T-helper 2 cell treated with Interferon-gamma antibody and Interleukin-4, amounts not matched to agents 5 μg/mL and 100 μg/mL, for 36 hours (primary cell): ENCODE measurements around the gene CD276.
"Not testable (repeated sequence)": the region's sequence is repeated elsewhere in the genome, so short reads cannot be mapped to it uniquely, and the experiment has no call there.

Experiments used
- DNase-seq: peaks from one replicate; pipeline ENCODE4 v3.0.0; 2021; ENCODE audit warnings: low spot score
- H3K27ac Mint-ChIP-seq: one replicate; pipeline ENCODE4 v1.8.0; 2021; ENCODE audit warnings: mild to moderate bottlenecking, mixed read lengths
- H3K27me3 Mint-ChIP-seq: one replicate; pipeline ENCODE4 v1.8.0; 2021; ENCODE audit warnings: low read depth, mixed read lengths
- H3K36me3 Mint-ChIP-seq: one replicate; pipeline ENCODE4 v1.8.0; 2021; ENCODE audit warnings: low read depth, mixed read lengths
- H3K4me1 Mint-ChIP-seq: one replicate; pipeline ENCODE4 v1.8.0; 2021; ENCODE audit warnings: low read depth, mixed read lengths
- H3K4me3 Mint-ChIP-seq: one replicate; pipeline ENCODE4 v1.8.0; 2022; ENCODE audit warnings: mild to moderate bottlenecking, moderate library complexity, mixed read lengths
- H3K9me3 Mint-ChIP-seq: one replicate; pipeline ENCODE4 v1.8.0; 2021; ENCODE audit warnings: mixed read lengths

CD276 gene

DNA sequence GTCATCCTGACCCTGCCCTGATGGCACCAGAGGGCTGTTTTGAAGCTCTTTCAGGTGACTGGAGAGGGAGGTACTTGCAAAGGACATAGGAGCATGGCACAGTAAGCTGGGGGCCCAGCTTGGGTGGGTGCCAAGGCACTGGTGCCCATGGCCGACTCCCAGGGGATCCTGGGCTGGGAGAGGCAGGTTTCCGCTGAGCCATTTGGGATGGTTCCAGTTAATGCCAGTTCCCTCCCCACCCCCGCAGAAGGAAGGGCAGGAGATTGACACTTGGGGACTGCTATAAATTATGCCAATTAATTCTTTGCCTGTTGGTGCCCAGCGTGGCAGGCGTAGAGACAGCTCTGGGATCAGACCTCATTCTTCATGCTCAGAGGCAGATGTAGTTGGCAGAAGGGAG, 26.1 kb downstream of the CD276 start:
- H3K9me3 Mint-ChIP-seq, result no peaks in the 10 kb centered on the region
- H3K27ac Mint-ChIP-seq, result no peak overlapping the region
- no peaks in the 10 kb centered on the region for H3K27me3 Mint-ChIP-seq
- no peak for DNase-seq
- H3K4me3 Mint-ChIP-seq, result no peak overlapping the region
- no peaks in the 10 kb centered on the region for H3K36me3 Mint-ChIP-seq
- no peaks in the 10 kb centered on the region for H3K4me1 Mint-ChIP-seq

DNA sequence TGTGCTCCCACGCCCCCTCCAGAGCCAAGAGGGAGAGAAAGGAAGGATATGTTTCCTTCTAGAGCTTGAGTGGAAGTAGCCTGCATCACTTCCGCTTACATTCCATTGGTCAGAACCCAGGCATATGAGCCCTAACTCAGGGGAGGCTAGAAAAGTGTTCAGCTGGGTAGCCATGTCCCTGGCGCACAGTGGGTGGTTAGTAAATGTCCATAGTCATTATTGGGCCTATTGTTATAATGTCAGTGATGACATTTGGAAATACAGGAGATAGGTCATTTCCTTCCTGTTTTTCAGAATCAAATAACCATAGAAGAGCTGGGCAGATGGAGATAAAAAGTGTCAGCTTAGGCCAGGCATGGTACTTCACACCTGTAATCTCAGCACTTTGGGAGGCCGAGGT, 27.3 kb downstream of the CD276 start:
- H3K4me3 Mint-ChIP-seq, result no peak overlapping the region
- H3K4me1 Mint-ChIP-seq, result no peaks in the 10 kb centered on the region
- no peaks in the 10 kb centered on the region for H3K36me3 Mint-ChIP-seq
- no peaks in the 10 kb centered on the region for H3K9me3 Mint-ChIP-seq
- H3K27me3 Mint-ChIP-seq, result no peaks in the 10 kb centered on the region
- H3K27ac Mint-ChIP-seq, result no peak overlapping the region
- DNase-seq, result no peak

GRCh38 chr15:73712107-73712506, 27.9 kb downstream of the CD276 start:
- Mint-ChIP-seq H3K36me3 (no peaks in the 10 kb centered on the region), H3K9me3 (no peaks in the 10 kb centered on the region), H3K4me1 (no peaks in the 10 kb centered on the region), H3K27ac (no peak overlapping the region), H3K27me3 (peaks cover 1% of the 10 kb centered on the region), H3K4me3 (no peak overlapping the region)
- DNase-seq, result no peak

DNA sequence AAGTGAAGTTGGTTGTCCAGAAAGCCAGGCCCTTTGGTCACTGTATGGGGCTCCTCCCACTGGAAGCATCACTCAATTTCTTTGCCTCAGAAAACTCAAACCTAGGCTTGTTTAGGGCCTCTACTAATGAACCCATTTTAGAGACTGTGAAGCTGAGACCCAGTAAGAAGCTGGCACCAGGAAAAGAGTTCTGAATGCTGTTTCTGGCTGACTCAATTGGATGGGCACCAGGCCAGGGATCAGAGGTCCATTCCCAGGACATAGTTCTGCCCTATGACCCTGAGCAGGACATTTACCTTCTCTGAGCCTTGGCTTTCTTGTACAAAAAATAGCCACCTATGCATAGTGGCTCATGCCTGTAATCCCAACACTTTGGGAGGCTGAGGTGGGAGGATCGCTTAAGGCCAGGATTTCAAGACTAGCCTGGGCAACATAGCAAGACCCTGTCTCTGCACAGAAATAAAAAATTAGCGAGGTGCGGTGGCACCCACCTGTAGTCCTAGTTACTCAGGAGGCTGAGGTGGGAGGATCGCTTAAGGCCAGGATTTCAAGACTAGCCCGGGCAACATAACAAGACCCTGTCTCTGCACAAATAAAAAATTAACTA, 30.6 kb downstream of the CD276 start:
- DNase-seq, result no peak

DNA sequence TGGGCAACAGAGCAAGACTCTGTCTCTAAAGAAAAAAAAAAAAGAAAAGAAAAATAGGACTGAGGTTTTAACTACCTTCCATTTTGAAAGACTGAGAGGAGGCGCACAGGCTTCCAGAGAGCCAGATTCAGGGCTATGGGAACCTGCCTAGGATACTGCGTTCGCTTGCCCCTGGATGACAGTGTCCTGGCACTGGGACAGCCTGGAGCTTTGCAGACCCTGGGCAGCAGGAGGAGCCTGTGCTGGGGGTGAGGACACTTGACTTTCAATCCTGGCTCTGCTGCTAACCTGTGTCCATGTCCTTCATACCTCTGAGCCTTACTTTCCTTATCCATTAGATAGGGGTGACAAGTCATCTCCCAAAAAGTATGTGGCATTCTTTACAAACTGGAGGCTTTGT, 31.2 kb downstream of the CD276 start:
- DNase-seq, result no peak
- no peak overlapping the region for H3K27ac Mint-ChIP-seq
- H3K36me3 Mint-ChIP-seq, result no peaks in the 10 kb centered on the region
- no peak overlapping the region for H3K4me3 Mint-ChIP-seq
- H3K9me3 Mint-ChIP-seq, result no peaks in the 10 kb centered on the region
- no peaks in the 10 kb centered on the region for H3K4me1 Mint-ChIP-seq
- peaks cover 5% of the 10 kb centered on the region for H3K27me3 Mint-ChIP-seq

More for the DNA sequence above, 30.6 kb downstream of the CD276 start:
- no peak overlapping the region for H3K4me3 Mint-ChIP-seq
- H3K27ac Mint-ChIP-seq, result no peak overlapping the region
- H3K27me3 Mint-ChIP-seq, result peaks cover 5% of the 10 kb centered on the region
- H3K36me3 Mint-ChIP-seq, result no peaks in the 10 kb centered on the region
- no peaks in the 10 kb centered on the region for H3K4me1 Mint-ChIP-seq
- no peaks in the 10 kb centered on the region for H3K9me3 Mint-ChIP-seq

- Mint-ChIP-seq H3K27ac (no peak overlapping the region), H3K27me3 (peaks cover 5% of the 10 kb centered on the region), H3K4me1 (no peaks in the 10 kb centered on the region), H3K4me3 (no peak overlapping the region), H3K36me3 (no peaks in the 10 kb centered on the region), H3K9me3 (no peaks in the 10 kb centered on the region)
- DNase-seq, result no peak
Observed at GRCh38 chr15:73716417-73716816, 32.2 kb downstream of the CD276 start.

DNA sequence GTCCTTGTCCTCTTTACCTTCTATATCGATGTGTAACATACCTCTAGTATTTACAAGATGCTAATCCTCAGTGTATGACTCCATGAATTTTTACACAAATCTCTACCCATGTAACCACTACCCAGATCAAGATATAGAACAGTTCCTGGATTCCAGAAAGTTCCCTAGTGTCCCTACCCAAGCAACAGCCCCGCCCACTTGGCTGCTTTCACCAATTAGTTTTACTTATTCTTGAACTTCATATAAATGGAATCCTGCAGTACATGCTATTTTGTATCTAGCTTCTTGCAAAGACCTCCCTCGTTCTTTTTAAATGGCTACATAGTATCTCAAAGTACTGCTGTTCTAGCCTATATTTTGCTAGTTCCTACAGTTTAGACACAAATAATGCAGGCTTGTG, 33.0 kb downstream of the CD276 start:
- no peaks in the 10 kb centered on the region for H3K4me1 Mint-ChIP-seq
- H3K9me3 Mint-ChIP-seq, result no peaks in the 10 kb centered on the region
- peaks cover 5% of the 10 kb centered on the region for H3K27me3 Mint-ChIP-seq
- no peaks in the 10 kb centered on the region for H3K36me3 Mint-ChIP-seq
- no peak for DNase-seq
- H3K27ac Mint-ChIP-seq, result no peak overlapping the region
- H3K4me3 Mint-ChIP-seq, result no peak overlapping the region

DNA sequence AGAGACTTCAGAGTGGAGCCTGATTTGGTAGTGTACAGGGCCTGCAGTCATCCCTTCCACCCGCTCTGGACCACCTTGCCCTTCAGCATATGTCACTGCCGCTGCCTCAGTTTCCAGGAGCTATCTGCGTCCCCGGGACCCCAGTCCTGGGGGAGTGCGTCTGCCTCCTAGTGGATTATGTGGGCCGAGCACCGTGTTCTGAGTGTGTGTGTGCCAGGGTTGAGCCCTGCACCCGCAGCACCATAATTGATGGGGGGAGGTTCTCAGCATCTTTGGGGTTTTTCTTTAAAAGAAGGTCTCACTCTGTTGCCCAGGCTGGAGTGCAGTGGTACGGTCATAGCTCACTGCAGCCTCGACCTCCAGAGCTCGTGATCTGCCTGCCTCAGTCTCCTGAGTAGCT, 33.6 kb downstream of the CD276 start:
- peaks cover 5% of the 10 kb centered on the region for H3K27me3 Mint-ChIP-seq

DNA sequence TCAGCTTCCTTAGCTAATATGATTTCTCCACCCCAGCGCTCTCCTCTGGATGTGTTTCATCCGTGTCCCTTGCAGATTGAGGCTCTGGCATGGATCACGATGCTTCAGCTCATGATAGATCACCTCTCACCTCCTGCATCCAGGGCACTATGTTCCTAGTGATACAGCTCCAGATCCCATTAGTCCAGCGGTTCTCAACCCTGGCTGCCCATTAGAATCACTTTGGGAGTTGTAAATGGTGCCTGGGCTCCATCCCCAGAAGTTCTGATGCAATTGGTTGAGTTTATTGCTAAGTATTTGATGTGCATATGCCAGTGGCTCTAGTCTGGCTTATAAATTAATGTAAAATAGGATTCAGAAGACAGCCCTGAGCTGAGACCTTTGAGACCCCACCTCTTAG, 34.5 kb downstream of the CD276 start:
- no peaks in the 10 kb centered on the region for H3K9me3 Mint-ChIP-seq
- no peak for DNase-seq
- H3K4me1 Mint-ChIP-seq, result no peaks in the 10 kb centered on the region
- H3K27me3 Mint-ChIP-seq, result peaks cover 7% of the 10 kb centered on the region
- H3K27ac Mint-ChIP-seq, result no peak overlapping the region
- no peak overlapping the region for H3K4me3 Mint-ChIP-seq
- H3K36me3 Mint-ChIP-seq, result no peaks in the 10 kb centered on the region

More for the DNA sequence above, 33.6 kb downstream of the CD276 start:
- no peak overlapping the region for H3K4me3 Mint-ChIP-seq
- H3K4me1 Mint-ChIP-seq, result no peaks in the 10 kb centered on the region
- no peak for DNase-seq
- H3K36me3 Mint-ChIP-seq, result no peaks in the 10 kb centered on the region
- no peak overlapping the region for H3K27ac Mint-ChIP-seq
- H3K9me3 Mint-ChIP-seq, result no peaks in the 10 kb centered on the region

DNA sequence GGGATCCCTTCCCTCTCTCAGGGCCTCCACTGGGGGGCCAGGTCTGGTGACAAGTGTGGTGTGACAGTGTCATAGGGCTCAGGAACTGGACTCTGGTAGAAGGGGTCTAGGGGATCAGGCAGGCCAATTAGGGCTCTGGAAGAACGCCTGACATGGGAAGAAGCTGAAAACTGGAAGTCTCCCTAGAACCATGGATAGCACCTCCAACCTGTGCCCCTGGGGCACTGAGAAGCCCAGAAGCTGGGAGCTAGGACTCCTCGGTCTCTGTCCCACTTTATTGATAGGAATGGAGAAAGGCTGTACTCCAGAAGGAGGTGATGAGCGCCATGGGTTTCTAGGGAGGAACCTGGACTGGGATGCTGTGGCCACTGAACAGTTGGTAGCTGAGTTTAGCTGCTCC, 38.2 kb downstream of the CD276 start:
- no peak overlapping the region for H3K4me3 Mint-ChIP-seq
- H3K4me1 Mint-ChIP-seq, result no peaks in the 10 kb centered on the region
- no peak overlapping the region for H3K27ac Mint-ChIP-seq
- no peak for DNase-seq
- no peaks in the 10 kb centered on the region for H3K36me3 Mint-ChIP-seq
- peaks cover 7% of the 10 kb centered on the region for H3K27me3 Mint-ChIP-seq
- H3K9me3 Mint-ChIP-seq, result no peaks in the 10 kb centered on the region

DNA sequence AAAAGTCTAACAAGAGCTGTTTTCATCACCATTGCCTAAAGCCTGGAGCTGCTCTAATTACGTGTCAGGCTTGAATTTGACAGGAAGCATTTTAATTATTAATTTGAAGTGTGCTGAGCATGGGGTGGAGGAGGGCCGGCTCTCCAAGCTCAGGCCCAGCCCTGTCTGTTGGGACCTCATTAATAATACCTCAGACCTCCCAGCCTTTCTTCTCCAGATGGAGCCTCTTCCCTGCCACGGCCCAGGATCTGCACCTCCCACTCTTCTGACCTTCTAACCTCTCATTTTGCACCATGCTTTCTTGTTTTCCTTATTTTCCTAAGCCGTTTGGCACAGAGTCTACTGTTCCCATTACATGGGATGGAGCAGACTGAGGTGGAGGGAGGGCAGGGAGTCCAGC, 39.0 kb downstream of the CD276 start:
- Mint-ChIP-seq H3K27me3 (peaks cover 7% of the 10 kb centered on the region), H3K27ac (no peak overlapping the region), H3K4me1 (no peaks in the 10 kb centered on the region), H3K4me3 (no peak overlapping the region), H3K9me3 (no peaks in the 10 kb centered on the region), H3K36me3 (no peaks in the 10 kb centered on the region)
- DNase-seq, result no peak

- Mint-ChIP-seq H3K9me3 (no peaks in the 10 kb centered on the region), H3K4me3 (no peak overlapping the region), H3K27me3 (peaks cover 5% of the 10 kb centered on the region), H3K4me1 (no peaks in the 10 kb centered on the region), H3K27ac (no peak overlapping the region), H3K36me3 (no peaks in the 10 kb centered on the region)
- no peak for DNase-seq
Observed at GRCh38 chr15:73724212-73724611, 40.0 kb downstream of the CD276 start.

GRCh38 chr15:73727330-73727976, 43.3 kb downstream of the CD276 start:
- no peak overlapping the region for H3K4me3 Mint-ChIP-seq
- H3K36me3 Mint-ChIP-seq, result no peaks in the 10 kb centered on the region
- peaks cover 5% of the 10 kb centered on the region for H3K27me3 Mint-ChIP-seq
- no peaks in the 10 kb centered on the region for H3K4me1 Mint-ChIP-seq
- DNase-seq, result no peak
- H3K9me3 Mint-ChIP-seq, result no peaks in the 10 kb centered on the region
- H3K27ac Mint-ChIP-seq, result no peak overlapping the region

GRCh38 chr15:73732051-73732450, 47.9 kb downstream of the CD276 start:
- not testable (repeated sequence) for H3K36me3 Mint-ChIP-seq, H3K27ac Mint-ChIP-seq, H3K27me3 Mint-ChIP-seq

GRCh38 chr15:73732930-73733329, 48.7 kb downstream of the CD276 start:
- no peaks in the 10 kb centered on the region for H3K4me1 Mint-ChIP-seq
- H3K27ac Mint-ChIP-seq, result no peak overlapping the region
- H3K4me3 Mint-ChIP-seq, result no peak overlapping the region
- H3K36me3 Mint-ChIP-seq, result no peaks in the 10 kb centered on the region
- DNase-seq, result no peak
- no peaks in the 10 kb centered on the region for H3K9me3 Mint-ChIP-seq
- no peaks in the 10 kb centered on the region for H3K27me3 Mint-ChIP-seq

More at GRCh38 chr15:73732051-73732450, 47.9 kb downstream of the CD276 start:
- H3K4me3 Mint-ChIP-seq, H3K9me3 Mint-ChIP-seq, H3K4me1 Mint-ChIP-seq, DNase-seq: not testable (repeated sequence)
